ENCODE results near the gene ZNF770. TPM values are rescaled to one million over a fixed set of nuclear protein-coding genes. Genes with fewer than 3 reads are reported as not detected.
"Not testable (repeated sequence)": the region's sequence is repeated elsewhere in the genome, so short reads cannot be mapped to it uniquely, and the experiment has no call there.

ZNF770 gene
- total RNA-seq, 1 donor from 2014 or later, result 26.0 TPM

DNA sequence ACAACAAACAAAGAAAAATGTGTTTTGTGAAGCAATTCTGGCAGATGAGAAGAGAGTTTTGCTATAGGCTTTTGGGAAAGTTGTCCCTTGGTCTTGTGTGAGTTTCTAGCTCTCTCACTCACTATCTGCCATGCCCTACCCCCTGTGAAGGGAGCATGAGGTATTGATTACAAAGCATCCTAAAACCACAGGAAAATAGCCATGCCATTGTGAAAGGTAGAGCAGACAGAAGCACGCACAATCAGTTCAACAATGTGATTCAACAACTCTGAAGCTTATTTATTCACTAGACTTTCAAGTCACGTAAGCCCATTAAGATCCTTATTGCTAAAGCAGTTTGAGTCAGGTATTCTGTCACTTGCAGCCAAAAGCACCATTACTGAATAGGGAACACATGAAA is 12.0 kb downstream of the ZNF770 start:
- no peak for DNase-seq (ENCODE audit: low spot score)

DNA sequence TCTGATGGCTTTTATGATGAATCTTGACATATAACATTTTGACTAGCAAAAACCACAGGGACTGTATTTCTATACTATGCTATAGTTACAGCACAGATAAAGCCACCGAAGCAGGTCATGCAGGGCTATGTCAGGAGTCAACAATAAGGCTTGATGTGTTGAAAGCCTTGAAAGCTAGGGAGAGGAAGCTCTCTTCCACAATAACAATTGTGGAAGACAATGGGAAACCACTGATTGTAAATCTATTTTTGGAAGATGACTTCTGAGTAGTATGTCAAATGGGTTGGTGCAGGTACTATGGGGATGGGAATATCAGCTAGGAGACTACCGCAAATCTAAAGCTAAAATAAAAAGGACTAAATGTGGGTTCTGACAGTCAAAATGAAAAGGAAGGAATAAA is 14.6 kb downstream of the ZNF770 start:
- DNase-seq (ENCODE audit: low spot score), result no peak

DNA sequence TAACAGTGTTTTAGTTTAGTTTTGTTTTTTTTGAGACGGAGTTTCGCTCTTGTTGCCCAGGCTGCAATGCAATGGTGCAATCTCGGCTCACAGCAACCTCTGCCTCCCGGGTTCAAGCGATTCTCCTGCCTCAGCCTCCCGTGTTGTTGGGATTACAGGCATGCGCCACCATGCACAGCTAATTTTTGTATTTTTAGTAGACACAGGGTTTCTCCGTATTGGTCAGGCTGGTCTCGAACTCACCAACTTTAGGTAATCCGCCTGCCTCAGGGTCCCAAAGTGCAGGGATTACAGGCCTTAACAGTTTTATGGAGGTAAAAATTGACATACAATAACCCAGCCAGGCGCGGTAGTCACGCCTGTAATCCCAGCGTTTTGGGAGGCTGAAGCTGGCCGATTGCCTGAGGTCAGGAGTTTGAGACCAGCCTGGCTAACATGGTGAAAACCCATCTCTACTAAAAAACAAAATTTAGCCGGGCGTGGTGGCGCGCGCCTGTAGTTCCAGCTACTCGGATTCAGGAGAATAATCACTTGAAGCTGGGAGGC is 17.9 kb downstream of the ZNF770 start:
- DNase-seq (ENCODE audit: low spot score), result not testable (repeated sequence)

DNA sequence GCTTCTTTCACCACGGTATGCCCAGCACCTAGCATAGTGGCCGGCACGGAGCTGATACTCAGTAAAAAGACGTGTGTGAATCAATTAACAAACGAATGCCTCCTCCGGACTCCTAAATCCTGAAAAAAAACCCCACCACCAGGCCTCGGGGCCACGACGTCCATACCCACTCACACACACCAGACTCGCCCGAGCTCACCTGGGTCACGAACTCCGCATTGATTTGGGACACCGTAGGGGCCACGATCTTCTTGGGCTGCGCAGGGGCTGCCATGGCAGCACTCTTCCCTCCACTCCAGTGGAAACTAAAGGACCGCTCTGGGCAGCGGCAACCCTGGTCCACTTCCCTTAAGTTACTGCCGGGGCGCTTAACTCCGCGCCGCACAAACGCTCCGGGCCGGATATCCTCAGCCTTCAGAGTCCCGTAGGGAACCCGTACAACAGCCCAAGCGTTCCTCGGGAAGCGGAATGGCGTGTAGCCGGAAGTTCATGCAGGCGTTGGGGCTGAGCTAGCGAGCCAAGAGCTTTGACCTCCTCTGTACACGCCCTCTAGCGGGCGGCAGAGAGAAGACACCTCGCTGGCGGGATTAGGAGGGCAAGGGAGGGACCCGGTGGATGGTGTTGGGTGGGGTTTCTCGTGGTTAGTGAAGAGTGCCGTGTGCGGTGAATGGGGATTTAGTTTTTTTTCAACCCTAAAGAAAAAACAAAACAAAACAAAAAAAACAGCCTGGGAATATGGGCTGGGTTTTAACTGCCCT is 18.6 kb downstream of the ZNF770 start, which contains the start of gene AQR:
AQR (minus strand) TSS at position 403 of the 758 bp plus-strand sequence; CDS start at position 274, 129 bp downstream.
- peak; percentile 96 for DNase-seq (ENCODE audit: low spot score)

DNA sequence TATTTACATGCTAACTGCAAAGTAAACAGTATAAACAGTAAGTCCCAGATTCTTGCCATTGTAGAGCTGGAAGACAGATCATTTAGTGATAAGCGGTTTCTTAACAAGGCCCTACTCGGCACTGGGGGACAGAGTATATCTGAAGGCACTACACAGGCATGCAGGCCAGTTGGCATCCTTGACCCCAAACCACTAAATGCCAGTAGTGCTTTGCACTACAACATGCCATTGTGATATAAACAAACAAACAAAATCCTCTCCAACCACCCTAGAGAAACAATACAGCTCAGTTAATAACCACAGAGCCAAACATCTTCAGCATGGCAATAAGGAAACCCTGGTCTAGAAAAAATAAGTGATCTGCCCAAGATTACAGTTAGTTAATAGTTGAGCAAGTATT is 23.8 kb downstream of the ZNF770 start:
- no peak for DNase-seq (ENCODE audit: low spot score)

DNA sequence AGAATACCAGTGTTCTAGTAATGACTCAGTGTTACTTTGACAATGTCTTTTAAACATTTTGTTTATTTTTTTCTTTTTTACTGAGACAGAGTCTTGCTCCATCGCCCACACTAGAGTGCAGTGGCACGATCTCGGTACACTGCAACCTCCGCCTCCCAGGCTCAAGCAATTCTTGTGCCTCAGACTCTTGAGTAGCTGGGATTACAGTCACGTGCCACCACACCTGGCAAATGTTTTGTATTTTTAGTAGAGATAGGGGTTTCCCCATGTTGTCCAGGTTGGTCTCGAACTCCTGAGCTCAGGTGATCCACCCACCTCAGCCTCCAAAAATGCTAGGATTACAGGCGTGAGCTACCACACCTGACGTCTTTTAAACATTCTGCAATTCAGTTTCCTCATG is 34.2 kb downstream of the ZNF770 start:
- no peak for DNase-seq (ENCODE audit: low spot score)

DNA sequence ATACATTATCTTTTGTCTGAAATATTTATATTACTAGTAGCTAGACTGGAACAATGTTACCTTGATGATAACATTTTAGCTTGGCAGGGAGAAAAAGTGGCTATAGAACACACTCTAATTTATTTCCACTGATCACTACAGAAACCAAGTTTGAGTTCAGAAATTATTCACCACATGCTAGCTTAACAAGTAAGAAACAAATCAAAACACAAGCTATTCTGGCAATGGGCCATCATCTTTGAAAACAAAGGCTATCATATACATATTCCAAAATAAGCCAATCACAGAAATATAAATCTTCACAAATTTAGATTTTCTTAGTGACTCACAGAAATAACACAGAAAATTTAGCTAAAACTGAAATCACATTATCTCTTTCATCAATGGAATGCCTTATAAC is 35.6 kb downstream of the ZNF770 start:
- DNase-seq (ENCODE audit: low spot score), result no peak

DNA sequence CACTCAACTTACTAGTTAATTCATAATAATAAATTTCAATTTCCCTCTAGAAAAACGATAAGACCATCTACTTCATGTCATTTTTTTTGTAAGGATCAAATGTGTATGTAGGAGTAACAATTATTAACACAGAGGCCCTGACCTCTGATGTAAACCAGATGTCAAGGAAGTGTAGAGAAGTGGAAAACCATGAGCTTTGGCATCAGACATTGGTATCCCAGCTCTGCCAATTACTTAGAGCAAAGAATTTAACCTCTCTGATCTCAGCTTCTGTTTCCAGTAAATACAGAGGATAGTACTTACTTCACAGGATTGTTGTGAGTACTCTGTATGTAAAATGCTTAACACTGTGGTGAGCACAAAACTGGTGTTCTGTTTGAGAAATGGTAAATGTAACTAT is 36.1 kb downstream of the ZNF770 start:
- no peak for DNase-seq (ENCODE audit: low spot score)

DNA sequence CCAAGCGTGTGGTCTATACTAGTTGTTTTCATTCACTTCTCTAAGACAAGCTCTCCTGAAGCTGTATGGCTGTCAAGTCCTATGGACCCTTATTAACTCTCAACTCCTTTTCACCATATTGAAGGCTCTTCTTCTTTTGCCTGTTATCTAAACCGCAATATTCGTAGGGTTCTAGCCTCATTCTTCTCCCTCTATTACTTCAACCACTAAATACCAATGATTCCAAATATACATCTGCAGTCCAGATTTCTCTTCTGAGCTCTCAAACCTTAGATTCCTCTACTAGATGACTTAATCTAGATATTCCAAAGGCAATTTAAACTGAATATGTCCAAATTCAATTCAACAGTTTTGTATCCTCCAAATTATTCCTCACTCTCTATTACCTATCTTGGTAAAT is 43.2 kb downstream of the ZNF770 start:
- no peak for DNase-seq (ENCODE audit: low spot score)

DNA sequence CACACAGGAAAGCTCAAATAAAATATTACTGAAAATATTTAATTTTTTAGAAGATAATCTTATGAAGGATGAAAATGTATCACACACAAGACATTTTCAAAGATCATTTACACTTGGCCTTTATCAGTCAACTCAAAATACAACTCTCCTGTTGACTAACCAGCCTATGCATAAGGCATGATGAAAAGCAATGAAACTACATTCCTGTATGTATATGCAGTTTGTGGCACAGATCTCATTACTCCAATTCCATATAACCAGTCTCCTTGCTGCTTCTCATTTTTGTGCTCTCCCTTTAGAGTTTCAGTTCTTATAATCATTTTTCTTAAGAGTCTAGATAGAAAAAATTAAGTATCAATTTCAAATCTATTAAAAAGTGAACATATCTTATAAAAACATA is 44.4 kb downstream of the ZNF770 start:
- no peak for DNase-seq (ENCODE audit: low spot score)

DNA sequence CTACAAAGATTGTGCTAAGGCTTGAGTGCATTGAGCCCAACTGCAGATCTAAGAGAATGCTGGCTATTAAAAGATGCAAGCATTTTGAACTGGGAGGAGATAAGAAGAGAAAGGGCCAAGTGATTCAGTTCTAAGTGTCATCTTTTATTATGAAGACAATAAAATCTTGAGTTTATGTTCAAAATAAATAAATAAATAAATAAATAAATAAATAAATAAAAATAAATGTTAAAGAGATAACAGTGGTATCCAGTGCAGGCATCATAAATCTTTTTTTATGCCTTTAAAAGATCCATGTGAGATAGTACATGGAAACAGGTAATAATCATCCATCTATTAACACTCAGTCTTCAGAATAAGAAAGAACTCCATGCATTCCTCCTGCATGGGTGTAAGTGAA is 44.8 kb downstream of the ZNF770 start:
- DNase-seq (ENCODE audit: low spot score), result not testable (repeated sequence)

DNA sequence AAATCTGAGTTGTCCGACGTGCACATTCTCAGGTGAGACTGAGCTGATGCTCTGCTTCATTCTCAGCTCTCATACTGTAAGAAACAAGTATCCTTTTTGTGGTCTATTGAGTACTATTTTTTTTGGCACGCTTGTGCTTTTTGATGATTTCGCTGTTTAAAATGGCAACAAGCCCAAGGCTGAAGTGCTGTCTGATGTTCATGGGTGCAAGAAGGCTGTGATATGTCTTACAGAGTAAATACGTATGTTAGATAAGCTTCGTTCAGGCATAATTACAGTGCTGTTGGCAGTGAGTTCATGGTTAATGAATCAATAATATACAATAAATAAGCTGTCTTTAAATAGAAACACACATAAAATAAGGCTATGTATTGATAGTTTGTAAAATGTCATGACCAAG is 45.7 kb downstream of the ZNF770 start:
- no peak for DNase-seq (ENCODE audit: low spot score)

DNA sequence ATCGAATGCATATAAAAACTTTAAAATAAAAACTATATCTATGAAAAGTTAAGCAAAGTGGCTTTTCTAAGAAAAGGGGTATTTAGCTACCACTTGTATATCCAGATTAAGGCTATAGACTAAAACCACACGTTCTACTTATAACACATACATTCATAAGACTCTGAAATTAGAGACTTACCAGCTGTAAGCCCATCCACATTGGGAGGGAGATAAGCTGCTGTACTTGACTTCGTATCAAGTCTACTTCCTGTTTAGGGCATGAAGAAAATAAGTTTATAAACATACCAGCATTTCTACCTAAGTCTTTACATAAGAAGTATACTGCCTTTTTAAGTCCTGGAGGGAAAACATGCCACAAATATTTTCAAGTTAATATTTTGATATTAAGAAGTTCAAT is 46.3 kb downstream of the ZNF770 start:
- no peak for DNase-seq (ENCODE audit: low spot score)

DNA sequence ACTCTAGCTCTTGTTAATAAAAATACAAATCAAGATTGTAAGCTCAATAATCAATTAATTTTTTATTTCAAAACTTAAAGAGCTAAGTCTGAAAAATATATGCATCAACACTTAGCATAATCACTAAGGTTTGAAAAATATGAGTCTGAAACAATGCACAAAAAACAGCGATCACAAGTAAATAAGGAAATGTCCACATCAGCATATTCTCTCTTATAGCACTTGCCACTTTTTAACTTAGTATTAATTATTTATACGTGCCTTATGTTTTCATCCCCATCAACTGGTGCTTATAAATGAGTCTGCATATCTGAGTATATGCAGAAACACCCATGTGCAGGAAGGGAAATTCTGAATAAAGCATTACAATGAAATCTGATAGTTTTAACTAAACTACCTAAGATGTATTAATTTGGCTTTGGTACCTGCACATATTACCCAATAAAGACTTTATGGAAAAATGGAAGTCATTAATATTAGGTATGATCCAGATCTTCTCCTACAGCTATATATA is 46.8 kb downstream of the ZNF770 start:
- no peak for DNase-seq (ENCODE audit: low spot score)

DNA sequence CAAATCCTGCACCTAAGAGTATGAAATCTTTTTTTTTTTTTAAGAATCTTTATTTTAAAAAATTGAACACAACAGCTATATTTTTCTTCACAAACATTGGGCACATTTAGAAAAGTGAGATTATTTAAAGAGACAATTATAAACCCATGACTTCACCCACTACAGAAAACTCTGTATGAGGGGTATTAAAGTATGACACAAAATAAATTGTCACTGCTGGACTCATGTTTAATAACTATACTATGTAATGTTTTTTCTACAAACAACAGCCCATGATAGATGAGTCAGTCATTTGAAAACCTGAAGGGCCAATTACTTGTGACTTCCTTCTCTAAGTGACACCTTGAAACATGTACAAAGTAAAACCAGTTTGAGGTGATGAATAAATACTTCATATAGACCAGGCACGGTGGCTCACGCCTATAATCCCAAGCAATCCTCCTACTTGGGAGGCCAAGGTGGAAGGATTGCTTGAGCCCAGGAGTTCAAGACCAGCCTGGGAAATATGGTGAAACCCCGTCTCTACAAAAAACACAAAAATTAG is 54.6 kb downstream of the ZNF770 start:
- no peak for DNase-seq (ENCODE audit: low spot score)

DNA sequence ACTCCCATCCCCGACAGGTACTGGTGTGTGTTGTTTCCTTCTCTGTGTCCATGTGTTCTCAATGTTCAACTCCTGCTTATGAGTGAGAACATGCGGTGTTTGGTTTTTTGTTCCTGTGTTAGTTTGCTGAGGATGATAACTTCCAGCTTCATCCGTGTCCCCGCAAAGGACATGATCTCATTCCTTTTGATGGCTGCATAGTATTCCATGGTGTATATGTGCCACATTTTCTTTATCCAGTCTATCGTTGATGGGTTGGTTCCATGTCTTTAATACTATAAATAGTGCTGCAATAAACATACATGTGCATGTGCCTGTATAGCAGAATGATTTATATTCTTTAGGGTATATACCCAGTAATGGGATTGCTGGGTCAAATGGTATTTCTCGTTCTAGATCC is 59.7 kb downstream of the ZNF770 start:
- not testable (repeated sequence) for DNase-seq (ENCODE audit: low spot score)

Other genes with a start within 250 kb of the ZNF770 start
- 0.20 TPM for gene GJD2, start 233.3 kb downstream of the ZNF770 start, total RNA-seq
- gene ACTC1, start 192.7 kb downstream of the ZNF770 start, total RNA-seq, result 40.5 TPM
- gene AQR, start 18.5 kb downstream of the ZNF770 start, total RNA-seq, result 20.8 TPM
- gene NANOGP8, start 97.0 kb upstream of the ZNF770 start, total RNA-seq, result 0.46 TPM